ENCODE measurements around the gene CYSTM1. TPM values are rescaled to one million over a fixed set of nuclear protein-coding genes. Genes with fewer than 3 reads are reported as not detected.

The CYSTM1 gene
- total and polyA plus RNA-seq, 2 of the 8 experiments (the other 6 are each of a cell fraction or from before 2014, with no cell fraction given), result 25.0 to 47.8 TPM

DNA sequence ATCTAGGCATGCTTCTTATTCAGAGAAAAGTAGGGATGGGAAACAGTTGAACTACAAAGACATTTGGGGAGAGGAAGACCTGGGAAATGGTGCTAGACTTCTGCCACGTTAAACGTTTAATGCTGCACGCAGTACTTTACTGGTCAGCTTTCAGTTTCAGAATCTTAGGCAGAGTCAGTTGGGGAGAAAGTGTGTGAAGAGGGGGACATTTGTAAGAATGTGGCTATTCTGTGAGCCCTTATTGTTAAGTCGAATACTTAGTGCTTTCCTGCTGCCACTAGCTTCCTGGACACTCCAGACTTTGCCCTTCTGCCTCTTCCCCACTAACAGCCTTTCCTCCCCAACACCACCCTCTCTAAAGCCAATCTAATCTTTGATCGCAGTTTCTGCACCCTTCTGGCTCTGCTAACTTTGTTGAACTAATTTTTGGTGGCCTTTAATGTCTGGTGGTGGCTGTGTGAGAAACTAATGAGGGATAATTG lies 6.1 kb downstream of the CYSTM1 start (continued):
- no peak for TF ChIP-seq GABPA (IDR thresholded peaks at IDR 0.05; ENCODE audit: borderline replicate concordance, insufficient read depth, low read length)
- TF ChIP-seq, protein P1, sequence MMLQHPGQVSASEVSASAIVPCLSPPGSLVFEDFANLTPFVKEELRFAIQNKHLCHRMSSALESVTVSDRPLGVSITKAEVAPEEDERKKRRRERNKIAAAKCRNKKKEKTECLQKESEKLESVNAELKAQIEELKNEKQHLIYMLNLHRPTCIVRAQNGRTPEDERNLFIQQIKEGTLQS (IDR thresholded peaks at IDR 0.05; ENCODE audit: insufficient read depth, low read depth, low read length), result no peak

Measured in H1 (cell line).